ENCODE data around the gene MAP1B.
"Not testable (repeated sequence)": the region's sequence is repeated elsewhere in the genome, so short reads cannot be mapped to it uniquely, and the experiment has no call there.

The MAP1B gene

DNA sequence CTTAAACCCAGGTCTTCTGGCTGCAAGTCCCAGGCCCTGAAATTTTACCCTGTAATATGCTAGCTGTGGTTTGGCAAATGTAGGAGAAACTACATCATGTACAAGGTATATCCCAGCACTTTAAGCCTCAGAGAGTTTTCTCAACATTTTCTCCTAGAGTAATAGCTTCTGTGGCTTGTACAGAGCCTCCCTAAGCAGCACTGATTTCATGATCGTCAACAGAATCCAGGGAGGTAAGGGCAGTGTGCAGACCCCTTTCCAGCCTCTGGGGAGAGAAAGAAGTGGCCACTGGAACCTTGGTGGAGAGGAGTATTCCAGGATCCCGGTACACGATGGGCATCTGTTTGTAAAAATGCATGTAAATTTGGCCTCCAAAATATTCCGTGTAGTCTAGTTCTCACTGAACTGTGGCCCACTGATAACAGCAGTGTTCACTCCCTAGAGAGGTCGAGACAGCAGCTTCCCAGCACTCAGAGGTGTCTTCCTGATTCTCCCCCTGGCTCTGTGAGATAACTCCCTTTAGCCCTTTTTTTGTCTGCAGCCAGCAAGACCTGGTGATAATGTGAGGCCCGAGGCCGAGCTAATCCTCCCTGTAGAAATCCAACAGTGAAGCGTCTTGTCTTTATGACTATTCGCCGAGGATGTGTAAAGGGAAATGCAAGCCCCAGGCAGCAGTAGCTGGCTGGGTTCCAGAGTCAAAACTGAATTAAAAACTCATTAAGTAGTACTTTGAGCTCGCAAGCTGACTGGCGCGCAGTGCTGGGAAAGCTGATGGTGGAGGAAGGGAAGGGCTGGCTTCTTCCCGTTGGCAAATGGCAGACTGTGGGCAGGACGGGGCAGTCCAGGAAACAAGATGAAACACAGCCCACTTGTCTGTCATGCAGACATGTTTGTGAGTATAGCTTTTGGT lies 59.0 kb downstream of the MAP1B start:
- DNase-seq = peak; percentile 82

DNA sequence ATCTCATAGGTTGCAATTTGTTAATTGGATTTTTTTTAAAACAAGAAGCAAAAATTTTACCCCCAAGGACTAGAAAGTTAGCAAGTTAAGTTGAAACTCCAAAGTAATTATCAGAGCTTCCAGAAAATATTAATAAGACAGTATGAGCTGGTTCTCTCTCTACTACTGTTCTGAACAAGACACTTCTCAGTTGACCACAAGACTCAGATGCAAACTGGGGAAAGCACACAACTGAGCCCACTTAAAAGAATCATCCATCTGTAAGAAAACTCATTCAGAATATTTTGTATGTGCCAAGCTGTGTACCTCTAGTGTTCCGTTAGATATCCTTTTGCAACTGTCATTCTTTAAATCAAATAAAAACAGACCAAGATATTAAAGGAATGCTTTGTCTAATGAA lies 60.0 kb downstream of the MAP1B start:
- no peak for DNase-seq

DNA sequence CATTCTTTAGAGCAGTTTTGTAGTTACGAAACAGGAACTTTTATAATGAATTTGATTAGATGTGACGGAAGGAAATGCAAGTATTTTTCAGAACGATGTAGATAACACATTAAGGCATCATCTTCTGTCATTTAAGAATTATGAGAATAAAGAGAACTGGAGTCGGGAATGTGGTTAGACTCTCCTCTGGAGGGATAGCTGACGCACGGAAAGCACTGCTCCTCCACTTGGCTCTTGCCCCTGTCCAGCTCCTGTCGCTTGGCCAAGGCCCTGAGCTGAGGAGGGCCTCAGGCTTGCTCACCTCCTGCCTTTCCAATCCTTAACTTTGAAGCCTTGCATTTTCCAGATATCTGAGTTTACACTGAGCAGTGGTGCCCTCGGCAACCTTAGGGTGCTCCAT lies 60.5 kb downstream of the MAP1B start:
- DNase-seq = no peak

DNA sequence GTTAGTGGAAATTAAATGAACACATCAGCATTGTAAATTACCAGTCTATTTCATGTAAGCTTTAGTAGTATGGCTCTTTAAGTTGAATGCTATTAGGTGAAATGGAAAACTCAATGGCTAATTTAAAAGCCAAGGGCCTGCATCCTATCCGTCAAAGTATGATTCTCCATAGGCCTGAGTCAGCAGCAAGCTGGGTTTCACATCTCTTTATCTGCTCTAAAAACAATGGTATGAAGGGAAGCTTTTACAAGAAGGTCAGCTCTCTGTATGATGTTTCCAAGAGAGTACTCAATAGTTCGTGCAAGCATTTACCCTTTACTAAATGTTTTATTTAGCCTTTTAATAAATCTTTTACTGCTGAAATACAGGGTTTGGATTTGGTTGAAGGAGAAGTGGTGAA lies 62.8 kb downstream of the MAP1B start:
- DNase-seq = no peak

DNA sequence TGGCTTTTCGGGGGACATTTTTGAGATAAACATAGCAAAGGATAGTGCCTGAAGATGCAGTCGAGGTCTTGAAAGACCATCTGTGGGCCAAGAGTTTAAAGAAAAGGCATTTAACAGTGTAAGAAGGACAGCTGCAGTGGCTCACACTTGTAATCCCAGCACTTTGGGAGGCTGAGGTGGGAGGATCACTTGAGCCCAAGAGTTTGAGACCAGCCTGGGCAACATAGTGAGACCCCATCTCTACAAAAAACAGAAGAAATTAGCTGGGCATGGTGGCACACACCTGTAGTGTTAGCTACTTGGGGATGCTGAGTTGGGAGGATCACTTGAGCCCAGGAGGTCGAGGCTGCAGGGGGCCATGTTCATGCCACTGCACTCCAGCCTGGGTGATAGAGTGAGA lies 63.9 kb downstream of the MAP1B start:
- not testable (repeated sequence) for DNase-seq

DNA sequence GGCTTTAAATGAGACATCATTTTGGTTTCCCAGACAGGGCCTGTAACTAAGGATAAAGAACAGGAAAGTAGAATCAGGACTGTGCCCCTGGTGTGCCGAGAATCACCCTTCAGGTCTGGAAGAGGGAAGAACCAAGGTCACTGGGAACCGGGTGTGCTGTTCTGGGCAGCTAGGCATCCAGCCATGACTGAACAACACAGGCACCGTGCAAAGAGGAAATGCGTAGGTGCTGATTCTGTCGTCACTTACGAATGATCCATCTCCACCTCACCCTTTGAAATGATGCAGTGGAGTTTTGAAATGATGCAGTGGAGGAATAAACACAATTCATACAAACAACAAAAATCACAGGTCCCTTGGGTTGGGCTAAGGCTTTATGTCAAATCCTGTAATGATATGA lies 64.4 kb downstream of the MAP1B start:
- DNase-seq = no peak

DNA sequence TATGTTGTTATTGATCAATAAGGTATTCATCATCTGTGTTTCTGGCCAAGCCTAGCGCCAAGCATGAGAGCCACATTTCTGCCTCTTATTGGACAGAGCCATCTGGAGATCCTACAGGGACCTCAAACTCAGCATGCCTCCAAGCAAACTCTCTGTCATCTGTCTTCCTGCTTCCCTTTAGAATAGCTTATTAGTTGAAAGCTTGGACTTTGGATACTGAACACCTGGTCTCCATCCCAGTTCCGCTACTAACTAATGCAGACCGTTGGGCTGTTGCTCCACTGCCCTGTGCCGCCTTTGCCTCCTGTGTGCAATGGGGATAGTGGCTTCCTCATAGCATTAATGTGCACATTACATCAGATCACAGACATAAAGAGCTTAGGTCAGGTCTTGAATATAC lies 65.5 kb downstream of the MAP1B start:
- DNase-seq = no peak

DNA sequence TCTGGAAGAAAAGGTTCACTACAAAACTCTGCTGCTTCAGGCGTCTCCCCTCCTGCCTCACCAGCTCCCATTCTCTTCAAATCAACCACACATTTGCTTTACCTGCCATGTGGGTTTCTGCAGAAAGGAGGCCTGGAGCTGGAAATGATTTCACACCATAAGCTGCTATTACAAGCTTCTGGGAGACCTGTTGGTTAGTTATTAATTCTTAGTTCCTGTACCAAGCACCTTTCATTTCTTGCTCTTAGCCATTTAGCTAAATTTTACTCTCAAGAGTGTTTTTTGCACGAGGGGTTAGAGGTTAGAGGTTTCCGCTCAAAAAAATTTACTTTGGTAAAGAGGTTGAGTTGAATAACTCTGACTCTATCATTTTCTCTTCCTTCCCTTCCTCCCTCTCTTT lies 70.3 kb downstream of the MAP1B start:
- DNase-seq = no peak

DNA sequence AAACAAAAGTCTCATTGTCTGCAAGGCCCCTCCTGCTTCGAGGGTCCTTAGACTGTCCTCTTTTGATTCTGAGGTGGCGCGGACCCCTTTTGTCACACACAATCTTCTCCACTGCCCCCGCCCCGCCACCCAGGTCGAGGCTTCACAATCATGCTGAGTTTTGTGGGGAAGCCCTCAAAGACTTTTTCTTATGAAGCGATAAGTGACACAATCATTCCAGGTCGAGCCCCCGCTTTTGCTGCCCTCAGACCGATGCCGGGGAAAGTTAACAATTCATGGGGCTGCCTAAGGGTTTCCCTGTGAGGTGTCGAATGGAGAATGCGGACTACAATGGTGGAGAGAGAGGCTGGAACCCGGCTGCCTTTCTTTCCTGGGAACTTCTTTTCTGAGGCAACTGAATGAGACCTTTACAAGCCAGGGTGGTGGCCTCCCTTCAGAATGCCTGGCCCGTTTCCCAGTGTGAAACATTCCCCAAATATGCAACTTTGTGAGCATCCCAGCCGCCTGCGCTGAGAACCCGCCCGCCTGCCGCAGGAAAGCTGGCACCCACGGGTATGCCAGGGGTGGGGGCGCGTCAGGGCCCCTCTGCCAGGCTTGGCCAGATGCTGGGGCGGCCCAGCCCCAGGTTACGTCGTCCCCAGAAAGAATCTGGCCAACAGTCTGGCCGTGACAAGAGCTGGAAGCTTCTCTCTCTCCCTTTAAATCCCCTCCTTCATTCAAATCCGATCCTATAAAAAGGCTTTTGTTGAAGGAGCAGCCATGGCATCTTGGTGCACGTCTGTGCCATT lies 71.9 kb downstream of the MAP1B start:
- no peak for DNase-seq

DNA sequence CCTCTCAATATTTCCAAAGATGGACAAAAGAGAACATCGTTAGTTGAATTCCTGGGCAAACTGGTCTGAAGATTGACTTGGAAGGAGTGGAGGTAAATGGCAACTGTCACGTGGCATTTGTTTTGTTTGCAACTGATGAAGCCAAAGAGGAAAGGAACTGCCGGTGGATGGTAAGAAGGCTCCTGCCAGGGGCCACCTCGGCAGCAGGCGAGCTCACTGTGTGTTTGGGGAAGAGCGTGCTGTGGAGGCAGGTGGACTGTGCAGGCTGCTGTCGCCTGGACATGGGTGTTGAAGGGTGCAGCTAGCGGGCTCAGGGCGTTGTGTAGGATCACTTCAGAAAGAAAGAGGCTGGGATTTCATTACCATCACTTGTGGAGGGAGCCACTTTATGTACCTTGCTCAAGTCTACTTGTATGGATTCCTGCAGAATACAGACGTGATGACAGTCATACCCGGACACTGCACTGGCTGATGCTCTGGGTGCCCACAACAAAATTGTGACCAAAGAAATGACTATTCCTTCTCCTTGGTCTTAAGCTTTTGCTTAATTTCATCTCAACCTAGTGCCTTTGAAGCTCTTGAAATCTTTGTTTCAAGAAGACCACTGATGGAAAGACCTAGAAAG lies 72.7 kb downstream of the MAP1B start:
- no peak for DNase-seq

DNA sequence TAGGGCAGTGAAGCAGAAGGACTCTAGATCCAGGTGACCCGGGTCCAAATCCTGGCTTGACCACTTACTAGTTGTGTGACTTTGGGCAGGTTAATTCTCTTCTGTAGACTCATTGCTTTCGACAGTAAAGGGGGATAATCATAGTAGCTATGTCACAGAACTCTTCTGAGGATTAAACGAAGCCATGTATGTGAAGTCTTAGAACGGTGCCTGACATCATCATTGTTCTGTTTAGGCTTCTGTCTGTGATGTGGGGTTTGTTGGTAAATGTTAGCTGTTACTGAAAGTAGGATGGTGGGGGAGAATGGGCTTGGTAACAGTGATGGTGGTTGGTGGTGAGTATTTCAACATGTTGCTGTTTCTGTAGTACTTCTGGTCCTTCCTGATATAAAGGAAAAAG lies 73.7 kb downstream of the MAP1B start:
- no peak for DNase-seq

DNA sequence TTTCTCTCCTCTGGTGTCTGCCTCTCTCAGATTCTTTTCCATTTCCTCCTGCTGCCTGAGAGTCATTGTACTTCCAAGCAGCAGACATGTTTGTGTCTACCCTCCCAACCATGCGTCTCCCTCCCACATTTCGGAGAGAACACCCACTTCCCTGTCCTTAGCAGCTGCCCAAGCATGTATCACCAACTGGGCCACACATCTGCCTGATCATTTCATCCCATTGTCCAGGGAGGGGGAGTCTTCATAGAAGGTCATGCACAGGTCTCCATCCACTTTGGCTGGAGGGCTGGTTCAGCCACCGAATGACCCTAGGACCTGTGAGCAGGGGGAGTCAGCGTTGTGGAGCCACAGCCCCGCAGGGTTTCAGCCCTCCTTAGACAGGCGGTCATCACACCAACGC lies 75.4 kb downstream of the MAP1B start:
- DNase-seq = no peak

DNA sequence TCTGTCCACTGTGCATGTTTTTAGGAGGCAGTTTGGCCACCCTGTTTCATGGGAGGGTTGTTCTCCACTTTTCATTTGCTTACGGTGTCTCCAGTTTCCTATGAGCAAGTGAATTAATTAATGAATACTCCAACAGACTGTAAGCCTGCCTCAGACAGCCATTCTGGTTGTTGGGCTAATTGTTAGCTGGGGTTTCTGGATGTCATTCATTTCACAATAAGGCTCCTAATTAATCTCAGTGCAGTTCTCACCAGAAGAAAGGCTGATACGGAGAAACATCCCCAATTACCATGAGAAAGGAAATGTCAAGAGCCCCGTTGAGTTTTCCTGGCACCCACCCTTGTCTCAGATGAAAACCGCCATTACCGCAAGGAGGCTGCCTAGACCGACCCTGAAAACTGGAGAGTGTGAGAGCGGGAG lies 75.8 kb downstream of the MAP1B start:
- DNase-seq = no peak

DNA sequence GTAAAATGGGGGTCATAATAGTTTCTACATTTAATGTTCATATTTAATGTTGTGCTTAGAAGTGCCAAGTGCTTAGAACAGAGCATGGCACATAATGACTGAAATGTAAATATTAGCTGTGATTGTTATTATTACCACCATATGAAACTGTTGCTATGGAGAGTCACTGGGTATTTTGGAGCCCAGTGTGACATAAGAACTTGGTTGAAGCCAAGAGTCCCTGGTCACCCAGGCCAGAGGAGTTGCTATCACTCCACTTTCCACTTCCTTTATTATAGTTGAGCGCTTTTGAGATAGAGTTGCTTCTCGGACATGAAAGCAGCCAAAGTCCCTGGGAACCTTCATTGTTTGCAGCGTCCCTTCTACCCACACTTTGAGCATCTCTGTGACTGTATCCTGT lies 77.1 kb downstream of the MAP1B start:
- no peak for DNase-seq

DNA sequence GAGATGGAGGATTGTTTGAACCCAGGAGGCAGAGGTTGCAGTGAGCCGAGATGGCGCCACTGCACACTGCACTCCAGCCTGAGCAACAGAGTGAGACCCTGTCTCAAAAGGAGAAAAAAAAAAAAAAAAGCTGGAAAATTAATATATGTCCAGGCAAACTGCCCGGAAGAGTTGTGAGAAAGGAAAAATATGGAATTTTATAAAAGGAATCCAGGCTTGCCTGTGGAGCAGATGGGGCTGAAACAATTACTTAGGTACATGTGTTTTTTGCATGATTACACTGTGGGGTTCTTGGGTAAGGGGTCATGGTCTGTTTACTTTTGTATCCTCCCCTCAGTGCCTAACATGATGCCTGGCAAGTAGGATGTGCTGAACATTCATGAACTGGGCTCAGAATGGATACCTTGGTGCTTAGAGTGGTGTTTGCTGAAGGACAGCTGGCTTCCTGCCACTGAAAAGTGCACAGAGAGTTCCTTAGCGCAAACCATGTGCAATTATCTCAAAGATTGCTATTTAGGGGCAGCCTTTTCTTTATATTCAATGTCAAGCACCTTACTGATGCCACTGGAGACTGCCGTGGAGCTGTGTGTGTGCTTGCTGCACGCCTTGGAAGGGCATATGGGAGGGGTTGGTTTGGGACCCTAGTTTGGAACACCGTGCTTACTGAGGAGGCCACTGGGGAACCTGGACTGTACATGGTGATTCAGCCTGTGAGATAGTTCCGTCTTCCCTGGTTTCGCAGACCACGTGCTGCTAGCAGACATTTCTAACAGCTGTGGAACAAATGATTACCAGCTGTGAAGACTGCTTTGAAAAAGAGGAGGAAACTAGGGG lies 78.4 kb downstream of the MAP1B start:
- DNase-seq = no peak

DNA sequence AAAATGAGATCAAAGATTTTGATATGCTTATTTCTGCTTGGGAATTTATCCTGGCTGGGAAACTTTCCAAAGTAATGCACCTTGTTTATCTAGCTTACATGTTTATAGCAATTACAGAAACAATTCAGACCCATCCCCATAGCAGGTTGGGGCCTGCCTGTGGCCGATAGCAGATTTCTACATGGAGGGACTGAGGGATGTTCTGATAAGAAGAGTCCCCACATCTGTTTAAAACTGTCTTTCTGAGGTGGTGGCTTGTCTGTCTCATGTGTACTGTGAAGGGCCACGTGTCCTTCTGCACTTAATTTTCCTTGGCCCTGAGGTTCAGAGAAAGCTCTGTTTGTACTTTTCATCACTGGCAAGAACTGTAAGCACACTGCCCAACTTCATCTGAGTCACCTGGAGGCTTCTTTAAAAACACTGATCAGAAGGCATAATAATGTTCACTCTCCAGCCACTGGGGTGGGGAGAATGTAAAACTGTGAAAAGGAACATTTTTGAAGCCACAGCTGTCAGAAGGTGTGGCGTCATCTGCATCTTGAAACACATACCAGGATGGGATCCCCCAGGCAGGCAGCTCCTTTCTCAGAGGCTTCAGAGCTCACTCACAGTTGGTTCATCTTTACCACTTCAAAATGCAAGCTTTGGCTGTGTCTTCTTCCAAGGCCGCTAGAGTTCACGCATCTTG lies 80.3 kb downstream of the MAP1B start:
- DNase-seq = no peak

DNA sequence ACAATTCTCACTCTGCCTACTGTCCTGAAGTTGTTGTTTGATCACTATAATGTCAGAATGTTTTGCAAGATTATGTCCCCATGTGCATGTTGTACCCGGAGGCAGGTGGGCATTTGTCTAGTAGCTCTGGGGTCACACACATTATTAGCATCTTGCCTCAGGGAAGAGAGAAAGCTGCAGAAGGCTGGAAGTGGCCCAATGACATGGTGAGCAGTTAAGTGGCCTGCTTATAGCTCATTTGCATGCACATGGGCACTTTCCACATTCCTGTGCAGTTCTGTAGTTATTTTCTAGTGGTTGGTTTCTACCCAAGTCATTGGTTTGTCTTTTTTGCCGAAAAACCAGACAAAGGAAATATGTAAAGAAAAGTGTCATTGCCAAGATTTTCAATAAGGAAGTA lies 80.9 kb downstream of the MAP1B start:
- no peak for DNase-seq

DNA sequence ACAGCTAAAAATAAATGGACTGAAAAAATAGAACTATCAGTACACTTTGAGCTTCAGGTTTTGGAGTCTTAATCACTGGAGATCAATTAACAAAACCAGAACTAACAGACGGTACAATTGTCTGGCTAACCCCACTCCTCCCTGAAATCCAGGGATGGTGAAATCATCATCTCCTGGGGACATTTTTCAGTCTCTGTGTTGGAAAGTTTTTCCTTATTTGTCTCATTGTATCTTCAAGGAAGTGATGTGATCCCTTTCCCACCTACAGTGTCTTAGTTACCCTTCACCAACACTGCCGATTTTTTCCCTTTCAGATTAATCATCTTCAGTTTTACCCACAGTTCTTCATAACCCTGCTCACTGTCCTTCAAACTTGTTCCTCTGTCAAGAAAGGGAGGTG lies 81.9 kb downstream of the MAP1B start:
- no peak for DNase-seq

DNA sequence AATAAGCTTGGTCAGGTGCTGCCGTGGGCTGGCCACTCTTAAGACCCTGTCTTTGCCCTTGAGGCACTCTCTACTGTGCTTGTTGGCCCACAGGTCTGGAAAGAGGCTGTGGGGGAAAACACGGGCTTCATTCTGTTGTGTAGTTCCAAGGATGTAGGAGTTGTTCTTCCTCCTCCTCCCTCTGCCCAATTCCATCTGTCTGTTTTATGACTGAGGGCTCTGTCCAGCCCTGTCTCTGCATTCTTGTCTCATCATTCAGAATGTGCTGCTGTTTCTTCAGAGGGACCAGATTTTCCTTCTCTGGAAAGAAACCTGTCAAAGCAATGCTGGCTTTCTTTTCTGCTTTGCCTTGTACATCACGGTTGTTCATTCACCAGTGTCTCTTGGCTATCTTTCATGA lies 84.1 kb downstream of the MAP1B start:
- no peak for DNase-seq

DNA sequence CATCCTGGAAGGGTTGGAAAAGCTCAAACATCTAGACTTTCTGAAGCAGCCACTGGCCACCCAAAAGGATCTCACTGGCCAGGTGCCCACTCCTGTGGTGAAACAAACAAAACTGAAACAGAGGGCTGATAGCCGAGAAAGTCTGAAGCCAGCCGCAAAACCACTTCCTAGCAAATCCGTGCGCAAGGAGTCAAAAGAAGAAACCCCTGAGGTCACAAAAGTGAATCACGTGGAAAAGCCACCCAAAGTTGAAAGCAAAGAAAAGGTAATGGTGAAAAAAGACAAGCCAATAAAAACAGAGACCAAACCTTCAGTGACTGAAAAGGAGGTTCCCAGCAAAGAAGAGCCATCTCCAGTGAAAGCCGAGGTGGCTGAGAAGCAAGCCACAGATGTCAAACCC lies 87.6 kb downstream of the MAP1B start:
- no peak for DNase-seq

DNA sequence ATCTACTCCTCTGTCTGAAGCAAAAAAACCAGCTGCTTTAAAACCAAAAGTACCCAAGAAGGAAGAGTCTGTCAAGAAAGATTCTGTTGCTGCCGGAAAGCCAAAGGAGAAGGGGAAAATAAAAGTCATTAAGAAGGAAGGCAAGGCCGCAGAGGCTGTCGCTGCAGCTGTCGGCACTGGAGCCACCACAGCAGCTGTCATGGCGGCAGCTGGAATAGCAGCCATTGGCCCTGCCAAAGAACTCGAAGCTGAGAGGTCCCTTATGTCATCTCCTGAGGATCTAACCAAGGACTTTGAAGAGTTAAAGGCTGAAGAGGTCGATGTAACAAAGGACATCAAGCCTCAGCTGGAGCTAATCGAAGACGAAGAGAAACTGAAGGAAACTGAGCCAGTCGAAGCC lies 88.3 kb downstream of the MAP1B start:
- no peak for DNase-seq

DNA sequence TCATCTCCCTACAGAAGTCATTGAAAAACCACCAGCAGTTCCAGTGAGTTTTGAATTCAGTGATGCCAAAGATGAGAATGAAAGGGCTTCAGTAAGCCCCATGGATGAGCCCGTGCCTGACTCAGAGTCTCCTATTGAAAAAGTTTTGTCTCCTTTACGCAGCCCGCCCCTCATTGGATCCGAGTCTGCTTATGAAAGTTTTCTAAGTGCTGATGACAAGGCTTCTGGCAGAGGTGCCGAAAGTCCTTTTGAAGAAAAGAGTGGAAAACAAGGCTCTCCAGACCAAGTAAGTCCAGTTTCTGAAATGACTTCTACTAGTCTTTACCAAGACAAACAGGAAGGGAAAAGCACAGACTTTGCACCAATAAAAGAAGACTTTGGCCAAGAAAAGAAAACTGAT lies 90.1 kb downstream of the MAP1B start:
- no peak for DNase-seq
